ENCODE measurements around the gene PPP4R2.

Gene PPP4R2

GRCh38 chr3:72970942-72971341 is 25.7 kb upstream of the PPP4R2 start:
- Histone ChIP-seq H2AFZ (ENCODE audit: low read depth, low read length) (no peak overlapping the region), H3K14ac (ENCODE audit: low read length in 2 of 2) (no peak overlapping the region), H2BK120ac (ENCODE audit: low read depth, low read length) (no peak overlapping the region), H3K27me3 (ENCODE audit: control insufficient read depth in 1 of 2, insufficient read depth in 1 of 2, low read length in 2 of 2) (no peaks in the 10 kb centered on the region), H3K4ac (ENCODE audit: low read depth in 1 of 2, low read length in 2 of 2) (no peak overlapping the region), H2BK15ac (ENCODE audit: low read depth, poor library complexity, severe bottlenecking) (no peak overlapping the region), H3K4me3 (ENCODE audit: insufficient read depth in 1 of 2, low read depth in 1 of 2, low read length in 2 of 2) (no peak overlapping the region), H3K9ac (ENCODE audit: low read length) (no peak overlapping the region), H4K8ac (ENCODE audit: low read length) (no peak overlapping the region), H3K4me2 (ENCODE audit: low read length, poor library complexity, severe bottlenecking) (no peak overlapping the region), H4K91ac (ENCODE audit: low read length) (no peak overlapping the region), H2BK12ac (ENCODE audit: low read length in 2 of 2) (no peak overlapping the region), H3K79me1 (replicated peaks; ENCODE audit: low read length, poor library complexity, severe bottlenecking) (no peaks in the 10 kb centered on the region), H3K4me1 (ENCODE audit: control insufficient read depth, insufficient read depth, low read depth, low read length) (no peaks in the 10 kb centered on the region), H2AK5ac (ENCODE audit: low read length, severe bottlenecking) (no peak overlapping the region), H3K18ac (ENCODE audit: low read depth in 1 of 2, low read length in 2 of 2) (no peak overlapping the region), H2BK5ac (ENCODE audit: low read depth, low read length, poor library complexity, severe bottlenecking) (no peak overlapping the region), H3K27ac (ENCODE audit: low read length, poor library complexity, severe bottlenecking) (no peak overlapping the region), H3K9me3 (ENCODE audit: control insufficient read depth, low read length) (no peaks in the 10 kb centered on the region), H3K36me3 (ENCODE audit: control insufficient read depth in 1 of 2, insufficient read depth in 2 of 2, low read depth in 1 of 2, low read length in 2 of 2) (peaks cover 5 to 8% of the 10 kb centered on the region in 2 experiments), H3K23ac (ENCODE audit: low read length in 2 of 2) (no peak overlapping the region)
- DNase-seq = no peak
- 97% methylated on average over 2 of the region's 2 CpGs for WGBS

GRCh38 chr3:72972706-72973030 is 23.9 kb upstream of the PPP4R2 start:
- H3K4ac ChIP-seq (ENCODE audit: low read depth in 1 of 2, low read length in 2 of 2) = no peak overlapping the region
- no peak overlapping the region for H2BK5ac ChIP-seq (ENCODE audit: low read depth, low read length, poor library complexity, severe bottlenecking)
- H2BK15ac ChIP-seq (ENCODE audit: low read depth, poor library complexity, severe bottlenecking) = no peak overlapping the region
- no peak overlapping the region for H3K23ac ChIP-seq (ENCODE audit: low read length in 2 of 2)
- no peak overlapping the region for H2BK12ac ChIP-seq (ENCODE audit: low read length in 2 of 2)
- H3K79me1 ChIP-seq (replicated peaks; ENCODE audit: low read length, poor library complexity, severe bottlenecking) = no peaks in the 10 kb centered on the region
- H3K14ac ChIP-seq (ENCODE audit: low read length in 2 of 2) = no peak overlapping the region
- H4K91ac ChIP-seq (ENCODE audit: low read length) = no peak overlapping the region
- peaks cover 2 to 5% of the 10 kb centered on the region in 2 experiments for H3K36me3 ChIP-seq (ENCODE audit: control insufficient read depth in 1 of 2, insufficient read depth in 2 of 2, low read depth in 1 of 2, low read length in 2 of 2)
- no peak overlapping the region for H3K9ac ChIP-seq (ENCODE audit: low read length)
- no peak overlapping the region for H3K27ac ChIP-seq (ENCODE audit: low read length, poor library complexity, severe bottlenecking)
- no peak overlapping the region for H3K18ac ChIP-seq (ENCODE audit: low read depth in 1 of 2, low read length in 2 of 2)
- no peaks in the 10 kb centered on the region for H3K4me1 ChIP-seq (ENCODE audit: control insufficient read depth, insufficient read depth, low read depth, low read length)
- WGBS = 94% methylated on average over 3 of the region's 3 CpGs
- no peaks in the 10 kb centered on the region for H3K27me3 ChIP-seq (ENCODE audit: control insufficient read depth in 1 of 2, insufficient read depth in 1 of 2, low read length in 2 of 2)
- H2AK5ac ChIP-seq (ENCODE audit: low read length, severe bottlenecking) = no peak overlapping the region
- no peak for DNase-seq
- H3K4me2 ChIP-seq (ENCODE audit: low read length, poor library complexity, severe bottlenecking) = no peak overlapping the region
- no peak overlapping the region for H4K8ac ChIP-seq (ENCODE audit: low read length)
- no peak overlapping the region for H2AFZ ChIP-seq (ENCODE audit: low read depth, low read length)
- no peak overlapping the region for H2BK120ac ChIP-seq (ENCODE audit: low read depth, low read length)
- no peak overlapping the region for H3K4me3 ChIP-seq (ENCODE audit: insufficient read depth in 1 of 2, low read depth in 1 of 2, low read length in 2 of 2)
- H3K9me3 ChIP-seq (ENCODE audit: control insufficient read depth, low read length) = no peaks in the 10 kb centered on the region

GRCh38 chr3:72973031-72973723 is 23.4 kb upstream of the PPP4R2 start:
- Histone ChIP-seq H3K14ac (ENCODE audit: low read length in 2 of 2) (no peak overlapping the region), H3K27ac (ENCODE audit: low read length, poor library complexity, severe bottlenecking) (no peak overlapping the region), H3K4ac (ENCODE audit: low read depth in 1 of 2, low read length in 2 of 2) (no peak overlapping the region), H3K9me3 (ENCODE audit: control insufficient read depth, low read length) (no peaks in the 10 kb centered on the region), H3K27me3 (ENCODE audit: control insufficient read depth in 1 of 2, insufficient read depth in 1 of 2, low read length in 2 of 2) (no peaks in the 10 kb centered on the region), H2AFZ (ENCODE audit: low read depth, low read length) (no peak overlapping the region), H2AK5ac (ENCODE audit: low read length, severe bottlenecking) (no peak overlapping the region), H3K18ac (ENCODE audit: low read depth in 1 of 2, low read length in 2 of 2) (no peak overlapping the region), H3K9ac (ENCODE audit: low read length) (no peak overlapping the region), H2BK5ac (ENCODE audit: low read depth, low read length, poor library complexity, severe bottlenecking) (no peak overlapping the region), H3K4me1 (ENCODE audit: control insufficient read depth, insufficient read depth, low read depth, low read length) (no peaks in the 10 kb centered on the region), H3K4me3 (ENCODE audit: insufficient read depth in 1 of 2, low read depth in 1 of 2, low read length in 2 of 2) (no peak overlapping the region), H3K4me2 (ENCODE audit: low read length, poor library complexity, severe bottlenecking) (no peak overlapping the region), H3K79me1 (replicated peaks; ENCODE audit: low read length, poor library complexity, severe bottlenecking) (no peaks in the 10 kb centered on the region), H4K91ac (ENCODE audit: low read length) (no peak overlapping the region), H4K8ac (ENCODE audit: low read length) (no peak overlapping the region), H2BK15ac (ENCODE audit: low read depth, poor library complexity, severe bottlenecking) (no peak overlapping the region), H2BK120ac (ENCODE audit: low read depth, low read length) (no peak overlapping the region), H3K36me3 (ENCODE audit: control insufficient read depth in 1 of 2, insufficient read depth in 2 of 2, low read depth in 1 of 2, low read length in 2 of 2) (peaks cover 2% of the 10 kb centered on the region in 2 experiments), H2BK12ac (ENCODE audit: low read length in 2 of 2) (no peak overlapping the region), H3K23ac (ENCODE audit: low read length in 2 of 2) (no peak overlapping the region)
- WGBS = 51% methylated on average over 6 of the region's 7 CpGs
- peak; percentile 72 for DNase-seq

- H4K8ac ChIP-seq (ENCODE audit: low read length) = no peak overlapping the region
- no peak overlapping the region for H2BK5ac ChIP-seq (ENCODE audit: low read depth, low read length, poor library complexity, severe bottlenecking)
- H3K27me3 ChIP-seq (ENCODE audit: control insufficient read depth in 1 of 2, insufficient read depth in 1 of 2, low read length in 2 of 2) = no peaks in the 10 kb centered on the region
- DNase-seq = no peak
- no peaks in the 10 kb centered on the region for H3K79me1 ChIP-seq (replicated peaks; ENCODE audit: low read length, poor library complexity, severe bottlenecking)
- H2BK120ac ChIP-seq (ENCODE audit: low read depth, low read length) = no peak overlapping the region
- no peak overlapping the region for H3K9ac ChIP-seq (ENCODE audit: low read length)
- H4K91ac ChIP-seq (ENCODE audit: low read length) = no peak overlapping the region
- H2AFZ ChIP-seq (ENCODE audit: low read depth, low read length) = no peak overlapping the region
- no peak overlapping the region for H3K4me2 ChIP-seq (ENCODE audit: low read length, poor library complexity, severe bottlenecking)
- no peak overlapping the region for H3K14ac ChIP-seq (ENCODE audit: low read length in 2 of 2)
- H3K4me1 ChIP-seq (ENCODE audit: control insufficient read depth, insufficient read depth, low read depth, low read length) = no peaks in the 10 kb centered on the region
- H3K23ac ChIP-seq (ENCODE audit: low read length in 2 of 2) = no peak overlapping the region
- WGBS = no CpG with 5 or more reads among the region's 2 CpGs
- H3K4ac ChIP-seq (ENCODE audit: low read depth in 1 of 2, low read length in 2 of 2) = no peak overlapping the region
- no peak overlapping the region for H3K18ac ChIP-seq (ENCODE audit: low read depth in 1 of 2, low read length in 2 of 2)
- H3K36me3 ChIP-seq (ENCODE audit: control insufficient read depth in 1 of 2, insufficient read depth in 2 of 2, low read depth in 1 of 2, low read length in 2 of 2) = no peaks in the 10 kb centered on the region
- H3K9me3 ChIP-seq (ENCODE audit: control insufficient read depth, low read length) = no peaks in the 10 kb centered on the region
- H2AK5ac ChIP-seq (ENCODE audit: low read length, severe bottlenecking) = no peak overlapping the region
- H2BK12ac ChIP-seq (ENCODE audit: low read length in 2 of 2) = no peak overlapping the region
- no peak overlapping the region for H3K27ac ChIP-seq (ENCODE audit: low read length, poor library complexity, severe bottlenecking)
- no peak overlapping the region for H3K4me3 ChIP-seq (ENCODE audit: insufficient read depth in 1 of 2, low read depth in 1 of 2, low read length in 2 of 2)
- no peak overlapping the region for H2BK15ac ChIP-seq (ENCODE audit: low read depth, poor library complexity, severe bottlenecking)
These were observed 22.8 kb upstream of the PPP4R2 start for GRCh38 chr3:72973786-72974185.

Data from mesenchymal stem cell (in vitro differentiated cells and primary cell).